ENCODE data around the gene CCT8. TPM values are rescaled to one million over a fixed set of nuclear protein-coding genes. Genes with fewer than 3 reads are reported as not detected.
"Not testable (repeated sequence)": the region's sequence is repeated elsewhere in the genome, so short reads cannot be mapped to it uniquely, and the experiment has no call there.

The CCT8 gene
- total and polyA plus RNA-seq, 8 donors = 57.8 to 92.3 (median 63.1) TPM

- Histone ChIP-seq H3K27ac (peak overlapping the region in 1 of 4 donors; percentile 37), H3K9me3 (no peaks in the 10 kb centered on the region), H3K36me3 (no peaks in the 10 kb centered on the region), H3K4me3 (no peak overlapping the region), H3K4me1 (peaks cover 0 to 5% (median 4%) of the 10 kb centered on the region in 3 donors), H3K27me3 (no peaks in the 10 kb centered on the region)
- intact Hi-C loops (cut with DNase I) = no loop called here
- TF ChIP-seq CTCF (IDR thresholded peaks at IDR 0.05) = no peak
- DNase-seq (peak in 1 of 6 donors; percentile 46), ATAC-seq (peak in 1 of 4 donors; percentile 14), FAIRE-seq (no peak)
- 69 to 73% methylated on average over 8 of the region's 8 CpGs for WGBS, 2 donors
Measured at GRCh38 chr21:29078869-29079767, 5.7 kb upstream of the CCT8 start.

- TF ChIP-seq CTCF (IDR thresholded peaks at IDR 0.05) = no peak
- FAIRE-seq = no peak
- Histone ChIP-seq H3K36me3 (no peaks in the 10 kb centered on the region), H3K9me3 (no peaks in the 10 kb centered on the region), H3K27me3 (no peaks in the 10 kb centered on the region), H3K4me3 (peak overlapping the region; percentile 42 to 56 (median 50)), H3K27ac (peak overlapping the region; percentile 84 to 98 (median 92)), H3K4me1 (peaks cover 0 to 6% (median 4%) of the 10 kb centered on the region in 3 donors)
- DNase-seq = peak in 2 of 6 donors; percentile 33 to 45
- intact Hi-C loops (cut with DNase I) = no loop called here
- 22 to 24% methylated on average over 6 of the region's 6 CpGs for WGBS, 2 donors
- ATAC-seq = peak in 3 of 4 donors; percentile 31 to 48 (median 34)
Measured at GRCh38 chr21:29077651-29078090, 4.2 kb upstream of the CCT8 start.

GRCh38 chr21:29076731-29077640 lies 3.5 kb upstream of the CCT8 start:
- Histone ChIP-seq H3K27ac (peak overlapping the region; percentile 84 to 98 (median 92)), H3K4me3 (peak overlapping the region; percentile 42 to 56 (median 50))
- ATAC-seq (peak in 3 of 4 donors; percentile 7 to 23 (median 10)), DNase-seq (peak; percentile 64 to 89 (median 82))
- H3K36me3 ChIP-seq; intact Hi-C loops (cut with DNase I); H3K4me1 ChIP-seq; H3K27me3 ChIP-seq; H3K9me3 ChIP-seq; FAIRE-seq: not testable (repeated sequence)
- WGBS, 2 donors = 11 to 15% methylated on average over 50 of the region's 50 CpGs

GRCh38 chr21:29075706-29076466 lies 2.4 kb upstream of the CCT8 start:
- H3K27me3 ChIP-seq = no peaks in the 10 kb centered on the region
- no peaks in the 10 kb centered on the region for H3K36me3 ChIP-seq
- FAIRE-seq (no peak), DNase-seq (no peak), ATAC-seq (no peak)
- WGBS, 2 donors = 96 to 98% methylated on average over 9 of the region's 9 CpGs
- peak overlapping the region in 2 of 4 donors; percentile 95 to 98 for H3K27ac ChIP-seq
- H3K4me1 ChIP-seq = peaks cover 9 to 20% (median 10%) of the 10 kb centered on the region in 3 donors
- intact Hi-C loops (cut with DNase I) = no loop called here
- H3K4me3 ChIP-seq = no peak overlapping the region
- no peak for TF ChIP-seq CTCF (IDR thresholded peaks at IDR 0.05)
- H3K9me3 ChIP-seq = no peaks in the 10 kb centered on the region

All from pancreas (tissue), 10 donors.